Middle frontal gyrus (tissue), 1 donor: ENCODE measurements around the gene PLAC9.

Experiments
- DNase-seq: peaks from one replicate; pipeline ENCODE4 v3.0.0-alpha.2; 2015; ENCODE audit warnings: low spot score; ENCODE audit errors: extremely low spot score

Gene PLAC9

DNA sequence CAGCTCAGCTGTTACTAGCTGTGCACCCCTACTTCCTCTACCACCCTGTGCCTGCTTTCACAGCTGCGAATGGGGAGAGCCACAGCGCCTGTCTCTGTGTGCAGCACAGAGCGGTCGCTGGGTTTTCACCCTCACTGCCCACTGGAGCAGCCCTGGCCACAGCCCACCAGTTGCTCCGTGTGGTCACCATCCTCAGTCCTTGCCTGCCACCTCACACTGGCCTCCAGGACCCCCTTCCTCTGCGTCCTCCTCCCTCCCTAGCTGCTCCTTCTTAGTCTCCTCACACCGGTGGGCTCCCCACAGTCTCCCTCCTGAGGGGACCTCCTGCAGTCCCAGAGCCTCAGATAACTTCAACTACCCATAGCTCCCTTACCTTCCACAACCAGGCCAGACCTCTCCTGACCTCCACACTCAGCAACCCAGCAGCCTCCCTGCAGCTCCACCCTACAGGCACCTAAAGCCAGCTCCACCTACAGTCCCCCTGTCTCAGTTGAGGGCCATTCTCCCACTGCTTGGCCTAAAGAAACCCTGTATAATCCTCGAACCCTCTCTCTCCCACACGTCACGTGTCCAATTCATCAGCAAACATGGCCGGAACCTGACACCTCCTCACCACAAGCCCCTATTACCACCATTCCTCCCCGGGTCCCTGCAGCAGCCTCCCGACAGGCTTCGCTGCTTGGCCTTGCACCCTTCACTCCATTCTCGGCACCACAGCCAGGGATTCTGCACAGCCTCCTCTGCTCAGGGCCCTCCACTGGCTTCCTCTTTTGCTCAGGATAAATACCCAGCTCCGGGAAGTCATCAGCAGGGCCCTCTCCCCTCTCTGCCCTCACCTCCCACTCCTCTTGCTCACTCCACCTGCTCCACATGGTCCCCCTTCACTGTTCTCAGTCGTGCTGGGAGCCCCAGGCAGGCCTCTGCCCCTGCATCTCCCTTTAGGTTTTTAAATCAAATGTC, 28.1 kb downstream of the PLAC9 start:
- DNase-seq, result no peak

DNA sequence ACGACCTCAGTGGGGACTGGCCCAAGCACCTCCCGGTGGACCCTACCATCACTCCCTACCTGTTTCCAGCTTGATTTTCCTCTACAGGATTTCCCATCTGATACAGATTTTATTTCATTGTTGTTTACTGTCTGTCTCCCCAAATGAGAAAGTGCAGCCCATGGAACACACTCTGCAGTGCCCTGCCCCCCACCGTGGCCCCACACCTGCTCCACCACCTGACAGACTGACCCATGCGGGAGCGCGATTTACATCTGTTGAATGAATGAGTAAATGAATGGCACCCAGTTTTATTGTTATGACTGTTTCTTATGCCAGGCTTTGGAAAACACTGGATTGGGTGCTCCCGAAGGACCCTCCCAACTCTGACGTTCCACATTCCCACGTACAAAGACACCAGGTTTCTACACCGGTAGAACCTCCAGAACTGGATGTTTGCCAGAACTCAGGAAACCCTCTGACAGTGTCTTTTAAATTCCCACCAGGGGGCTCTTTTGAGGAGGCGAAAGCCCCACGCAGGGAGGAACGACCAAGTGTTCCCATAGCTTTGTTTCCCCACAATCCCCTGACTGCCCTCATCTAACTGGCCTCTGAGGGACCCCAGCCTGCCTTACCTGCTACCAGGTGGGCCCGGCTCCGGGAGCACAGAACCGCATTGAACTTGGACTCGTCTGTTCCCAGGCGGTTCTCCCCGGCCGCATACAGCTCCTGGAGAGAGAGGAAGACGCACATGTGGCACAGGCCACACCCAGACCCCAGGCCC, 29.0 kb downstream of the PLAC9 start:
- no peak for DNase-seq

DNA sequence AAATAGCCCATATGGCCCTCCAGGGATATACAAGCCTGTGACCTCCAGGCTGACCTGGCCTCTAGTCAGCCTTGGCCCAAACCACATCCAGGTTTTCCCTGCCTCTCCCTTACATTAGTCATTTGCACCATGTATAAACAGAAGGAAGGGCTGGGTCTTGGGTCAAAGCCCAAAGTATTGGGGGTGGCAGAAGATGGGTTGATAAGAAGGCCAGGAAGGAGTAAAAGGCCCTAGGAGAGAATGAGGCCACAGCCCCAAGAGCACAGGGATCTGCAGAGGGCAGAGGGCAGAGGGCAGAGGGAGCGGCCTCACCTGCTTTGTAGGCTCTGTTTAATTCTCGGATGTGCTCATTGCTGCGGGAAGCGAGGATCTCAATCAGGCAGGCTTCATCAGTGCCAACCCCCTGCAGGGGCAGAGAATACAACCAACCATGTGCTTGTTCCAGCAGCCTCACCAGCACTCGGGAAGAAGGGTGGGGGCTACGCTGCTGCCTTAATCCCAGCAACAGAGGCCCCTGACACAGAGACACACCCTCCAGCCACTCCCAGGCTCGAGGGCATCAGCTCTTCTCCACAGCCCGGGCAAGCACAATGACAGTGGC, 31.3 kb downstream of the PLAC9 start:
- no peak for DNase-seq

DNA sequence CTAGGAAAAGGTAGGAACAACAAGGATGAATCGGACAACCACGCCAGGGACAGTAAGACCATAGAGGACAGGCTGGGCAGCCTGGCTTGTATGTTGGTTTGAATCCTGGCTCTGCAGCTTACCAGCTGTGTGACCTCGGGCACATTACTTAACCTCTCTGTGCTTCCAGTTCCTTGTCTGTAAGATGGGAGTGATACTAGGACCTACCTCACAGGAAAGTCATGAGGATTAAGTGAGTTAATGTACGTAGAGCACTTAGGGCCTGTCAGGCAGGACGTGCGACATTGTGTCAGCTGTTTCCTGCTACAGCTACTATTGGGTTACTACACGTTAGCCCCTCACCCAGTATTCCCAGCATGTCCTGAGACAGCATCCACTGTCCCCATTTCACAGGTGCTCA, 32.1 kb downstream of the PLAC9 start:
- DNase-seq, result no peak

DNA sequence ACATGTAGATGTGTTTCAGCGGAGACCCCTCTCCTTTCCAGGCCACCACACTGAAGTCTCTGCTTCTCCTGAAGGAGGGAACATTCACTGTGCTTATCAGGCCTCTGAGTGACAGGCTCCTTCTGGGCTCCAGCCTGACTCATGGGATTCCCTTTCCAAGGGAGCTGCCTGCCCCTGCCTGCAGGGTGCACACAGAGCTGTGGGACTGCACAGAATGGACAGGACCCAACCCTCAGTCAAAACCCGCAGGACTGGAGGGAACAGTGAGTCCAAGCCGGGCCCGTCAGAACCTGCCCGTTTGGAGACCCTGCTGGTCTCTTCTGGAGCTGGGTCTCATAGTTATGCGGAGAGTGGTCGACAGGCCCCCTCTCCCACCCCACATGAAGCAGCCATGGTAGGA, 32.6 kb downstream of the PLAC9 start:
- no peak for DNase-seq

DNA sequence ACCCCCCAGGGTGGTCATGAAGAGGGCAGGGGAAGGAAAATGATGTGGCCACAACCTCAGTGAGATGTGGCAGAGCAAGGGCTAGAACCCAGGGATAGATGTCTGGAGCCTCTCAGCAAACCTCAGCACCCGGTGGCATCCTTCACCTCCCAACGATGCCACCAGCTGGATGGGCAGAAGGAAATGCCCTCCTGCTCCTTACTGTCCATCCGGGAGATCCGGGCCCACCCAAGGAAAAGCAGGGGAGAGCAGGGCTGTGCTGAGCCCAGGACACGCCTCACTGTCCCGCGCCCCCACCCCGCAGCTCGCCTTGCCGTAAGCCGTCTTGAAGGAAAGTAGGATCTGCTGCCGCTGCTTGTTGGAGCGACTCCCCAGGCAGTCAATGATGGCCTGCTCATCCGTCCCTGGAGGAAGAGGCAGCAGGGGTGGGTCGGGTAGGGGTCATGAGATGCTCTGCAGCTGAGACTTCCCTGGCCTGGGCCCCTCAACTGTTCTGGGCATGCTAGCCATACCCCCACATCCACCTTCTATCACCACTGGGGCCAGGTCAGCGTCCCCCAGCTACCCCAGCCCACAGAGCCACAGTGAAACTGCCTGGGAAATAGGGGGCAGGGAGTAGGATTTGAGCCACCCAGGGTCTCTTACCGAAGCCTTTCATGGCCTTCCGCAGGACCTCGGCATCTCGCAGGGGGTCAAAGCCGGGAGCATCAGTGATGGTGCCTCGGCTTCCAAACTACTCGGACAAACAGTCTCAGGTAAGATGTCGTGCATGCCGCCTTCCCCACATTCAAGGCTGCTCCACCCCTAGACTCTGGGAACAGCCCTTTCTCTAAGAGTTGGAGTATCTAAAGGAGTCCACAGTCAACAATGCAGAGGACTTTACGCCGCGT, 34.3 kb downstream of the PLAC9 start:
- no peak for DNase-seq

DNA sequence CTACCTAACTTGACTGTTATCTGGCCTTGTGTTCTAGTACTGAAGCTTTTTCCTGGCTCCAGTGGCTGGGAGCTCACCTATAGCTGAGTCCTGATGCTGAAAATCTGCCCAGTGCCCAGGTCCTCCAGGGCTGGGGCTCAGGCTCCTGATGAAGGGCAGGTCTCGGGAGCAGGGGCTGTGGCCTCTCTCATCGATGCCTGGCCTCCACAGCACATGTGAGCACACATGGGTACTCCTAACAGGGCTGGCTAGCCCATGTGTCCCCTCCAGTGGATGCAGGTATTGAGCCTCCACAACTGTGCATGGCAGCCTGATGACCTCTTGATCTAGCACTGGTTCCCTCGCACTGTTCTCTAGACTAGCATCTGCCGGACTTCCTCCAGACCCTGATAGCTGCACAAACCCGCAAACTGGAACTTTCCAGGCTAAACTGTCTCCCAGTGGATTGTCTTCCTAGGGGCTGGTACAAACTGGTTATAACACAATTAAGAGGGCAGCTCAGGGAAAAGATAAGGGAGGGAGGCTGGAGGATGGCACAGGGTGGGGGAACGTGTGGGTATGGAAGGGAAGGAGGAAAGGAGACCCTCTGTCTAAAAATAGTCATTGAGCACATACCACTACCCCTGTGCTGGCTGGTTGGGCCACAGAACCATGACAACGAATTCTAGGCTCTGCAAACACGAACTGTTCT, 35.1 kb downstream of the PLAC9 start:
- no peak for DNase-seq

DNA sequence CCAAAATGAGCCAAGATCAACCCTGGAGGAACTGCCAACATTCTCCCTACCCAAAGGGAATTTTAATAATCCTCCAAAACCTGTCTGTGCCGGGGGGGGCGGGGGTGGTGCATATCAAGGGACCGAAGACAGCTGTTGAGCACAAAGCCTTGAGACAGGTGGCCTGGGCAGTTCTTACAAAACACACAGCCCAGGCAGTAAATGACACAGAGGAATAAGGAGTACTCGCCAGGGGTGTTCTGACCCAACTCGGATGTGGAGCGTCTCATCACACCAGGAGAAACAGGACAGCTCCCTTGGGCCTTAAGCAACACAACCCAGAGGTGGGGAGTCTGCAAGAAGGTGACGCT, 35.6 kb downstream of the PLAC9 start:
- no peak for DNase-seq

DNA sequence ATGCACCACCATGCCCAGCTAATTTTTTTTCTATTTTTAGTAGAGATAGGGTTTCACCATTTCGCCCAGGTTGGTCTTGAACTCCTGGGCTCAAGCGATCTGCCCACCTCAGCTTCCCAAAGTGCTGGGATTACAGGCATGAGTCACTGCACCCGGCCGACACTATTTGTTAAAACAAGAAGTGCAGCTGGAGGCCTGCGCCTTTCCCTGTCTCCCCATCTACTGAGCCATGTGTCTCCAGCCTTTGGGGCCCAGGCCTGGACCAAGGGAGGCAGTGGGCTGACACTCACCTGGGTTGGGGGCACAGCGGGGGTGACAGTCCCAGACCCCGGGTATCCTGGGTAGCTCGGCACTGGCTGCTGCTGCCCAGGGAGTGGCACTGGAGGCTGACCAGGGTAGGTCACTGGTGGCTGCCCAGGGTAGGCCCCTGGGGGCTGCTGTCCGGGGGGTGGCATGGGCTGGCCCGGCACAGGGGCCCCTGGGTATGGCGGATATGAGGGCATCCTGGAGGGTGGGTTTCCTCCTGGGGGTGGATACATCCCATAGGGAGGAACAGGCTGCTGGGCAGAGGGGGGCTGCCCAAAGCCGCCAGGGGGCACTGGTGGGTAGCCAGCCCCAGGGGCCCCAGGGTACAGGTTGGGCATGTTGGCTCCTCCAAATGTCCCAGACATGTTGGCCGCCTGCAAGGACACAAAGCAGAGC, 36.3 kb downstream of the PLAC9 start:
- no peak for DNase-seq

DNA sequence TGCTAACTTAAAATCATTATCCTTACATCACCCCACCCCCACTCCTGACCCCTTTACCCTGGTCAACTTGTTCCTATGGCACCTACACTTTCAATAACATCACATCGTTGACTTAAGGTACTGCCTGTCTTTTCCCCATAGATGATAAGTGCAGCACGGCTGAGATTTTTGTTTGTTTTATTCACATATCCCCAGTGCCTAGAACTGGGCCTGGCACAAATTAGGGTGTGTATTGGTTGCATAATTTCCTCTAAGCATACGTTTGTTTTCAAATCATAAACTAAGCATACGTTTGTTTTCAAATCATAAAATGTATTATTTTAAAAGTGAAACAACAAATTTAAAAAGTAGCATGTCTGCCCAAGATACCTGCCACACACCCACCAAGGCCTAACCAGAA, 37.5 kb downstream of the PLAC9 start:
- DNase-seq, result no peak

DNA sequence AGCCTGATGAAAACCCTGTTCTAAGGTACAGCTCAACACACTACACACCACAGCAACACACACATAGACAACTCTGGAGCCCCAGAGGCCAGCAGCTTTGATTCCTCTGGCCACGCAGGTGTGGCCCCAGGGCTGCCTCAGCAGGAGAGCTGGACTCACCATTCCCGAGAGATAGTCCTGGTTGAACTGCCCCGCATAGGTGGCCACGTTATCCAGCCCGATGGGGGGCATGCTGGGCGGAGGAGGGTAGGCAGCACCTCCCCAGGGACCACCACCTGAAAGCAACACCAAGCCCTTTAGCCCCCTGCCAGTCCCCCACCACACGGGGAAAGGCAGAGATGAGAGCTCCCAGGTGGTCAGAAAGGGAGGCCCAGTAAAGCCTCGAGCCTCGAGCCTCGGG, 38.1 kb downstream of the PLAC9 start:
- DNase-seq, result no peak

DNA sequence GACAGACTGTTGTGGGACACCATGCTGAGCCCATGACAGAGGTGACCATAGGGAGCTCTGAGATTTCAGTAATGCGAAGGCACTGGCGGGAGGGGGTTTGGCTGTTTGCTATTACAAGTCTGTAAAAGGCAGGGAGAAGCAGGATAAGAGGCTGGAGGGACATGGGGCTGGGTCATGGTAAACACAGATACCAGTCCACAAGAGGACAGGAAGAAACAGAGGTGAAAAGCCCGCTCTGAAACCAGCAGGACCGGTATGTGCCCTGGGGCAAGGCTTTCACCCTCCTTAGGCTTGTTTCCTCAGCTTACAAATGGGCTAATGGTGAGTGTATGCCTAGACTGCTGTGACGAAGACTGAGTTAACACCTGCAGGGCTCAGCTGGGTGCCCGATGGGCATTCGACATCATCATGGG, 38.7 kb downstream of the PLAC9 start:
- no peak for DNase-seq

DNA sequence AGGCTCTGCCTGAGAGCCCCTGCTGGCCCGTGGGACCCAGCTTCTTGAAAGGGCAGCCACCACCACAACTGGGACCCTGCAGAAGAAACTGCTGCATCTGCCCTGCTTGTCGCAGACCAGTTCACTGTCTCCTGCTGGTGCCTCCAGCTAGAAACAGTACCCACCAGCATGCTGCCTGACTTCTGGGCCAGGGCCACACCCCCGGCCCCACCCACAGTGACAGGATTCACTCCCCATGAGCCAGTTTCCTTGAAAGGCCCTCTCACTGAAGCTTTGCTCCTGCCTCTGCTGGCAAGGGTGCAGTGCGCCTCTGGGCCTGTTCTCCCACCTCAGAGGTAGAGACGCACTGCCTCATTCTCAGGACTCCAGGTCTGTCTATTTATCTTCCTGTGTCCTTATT, 40.4 kb downstream of the PLAC9 start:
- no peak for DNase-seq

DNA sequence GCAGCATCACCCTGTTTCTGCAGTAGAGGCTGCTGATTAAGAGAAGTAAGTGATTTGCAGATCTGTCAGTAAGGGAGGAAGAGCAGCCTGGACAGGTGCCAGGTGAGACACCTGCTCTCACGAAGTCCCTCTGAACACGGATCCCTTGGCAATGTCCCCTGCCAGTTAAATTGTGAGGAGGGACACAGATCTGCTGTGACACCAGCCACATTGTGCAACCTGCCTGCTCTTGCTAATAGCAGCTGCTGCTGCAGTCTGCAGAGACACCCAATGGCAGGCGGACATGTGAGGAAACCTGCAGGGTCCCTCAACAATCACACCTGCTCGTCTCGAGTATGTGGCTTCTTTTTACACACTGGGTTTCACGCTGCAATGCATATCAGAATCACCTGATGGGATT, 40.9 kb downstream of the PLAC9 start:
- no peak for DNase-seq

DNA sequence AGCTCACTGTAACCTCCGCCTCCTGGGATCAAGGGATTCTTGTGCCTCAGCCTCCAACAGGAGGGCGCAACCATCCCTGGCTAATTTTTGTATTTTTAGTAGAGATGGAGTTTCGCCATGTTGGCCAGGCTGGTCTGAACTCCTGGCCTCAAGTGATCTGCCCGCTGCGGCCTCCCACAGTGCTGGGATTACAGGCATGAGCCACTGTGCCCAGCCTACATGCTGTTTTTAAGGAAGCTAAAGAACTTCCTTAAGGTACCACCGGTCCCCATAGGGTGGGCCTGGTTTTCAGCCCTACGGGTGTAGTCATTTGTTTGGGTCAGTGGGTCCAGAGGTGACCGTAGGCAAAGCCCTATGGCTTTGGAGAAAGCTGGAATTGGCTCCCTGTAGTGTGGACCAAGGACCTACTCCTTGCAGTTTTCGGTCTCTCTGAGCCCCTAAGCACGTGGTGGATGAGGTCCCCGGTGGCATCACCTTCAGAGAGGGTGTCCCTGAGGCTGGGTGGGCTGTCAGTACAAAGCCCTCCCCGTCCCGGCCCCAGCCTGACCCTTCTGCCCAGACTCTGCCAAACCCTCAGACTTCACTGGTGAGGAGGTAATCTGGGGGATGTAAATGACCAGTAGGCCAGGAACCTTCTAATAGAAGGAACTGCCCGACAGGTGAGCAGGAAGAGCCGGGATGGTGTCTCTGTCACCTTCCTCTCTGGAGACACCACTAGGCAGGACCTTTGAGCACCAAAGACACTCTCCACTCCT, 42.3 kb downstream of the PLAC9 start:
- no peak for DNase-seq

DNA sequence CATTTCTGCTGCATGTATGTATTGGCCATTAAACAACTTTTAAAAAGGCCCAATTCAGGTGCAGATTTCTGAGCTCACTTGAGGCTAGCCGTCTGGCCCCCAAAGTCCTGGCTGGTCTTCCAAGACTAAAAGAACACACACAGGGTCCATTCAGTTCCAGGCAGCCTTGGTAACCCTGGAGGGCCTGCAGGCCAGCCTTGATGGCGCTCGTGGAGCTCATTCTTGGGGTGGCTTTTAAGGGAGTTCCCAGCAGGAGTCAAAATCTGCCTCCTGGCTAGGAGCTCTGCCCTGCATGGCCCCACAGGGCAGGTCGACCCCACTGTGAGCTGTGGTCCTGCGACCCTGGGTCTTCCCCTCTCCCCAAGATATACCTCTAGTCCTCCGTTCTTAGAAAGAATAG, 44.0 kb downstream of the PLAC9 start:
- no peak for DNase-seq

DNA sequence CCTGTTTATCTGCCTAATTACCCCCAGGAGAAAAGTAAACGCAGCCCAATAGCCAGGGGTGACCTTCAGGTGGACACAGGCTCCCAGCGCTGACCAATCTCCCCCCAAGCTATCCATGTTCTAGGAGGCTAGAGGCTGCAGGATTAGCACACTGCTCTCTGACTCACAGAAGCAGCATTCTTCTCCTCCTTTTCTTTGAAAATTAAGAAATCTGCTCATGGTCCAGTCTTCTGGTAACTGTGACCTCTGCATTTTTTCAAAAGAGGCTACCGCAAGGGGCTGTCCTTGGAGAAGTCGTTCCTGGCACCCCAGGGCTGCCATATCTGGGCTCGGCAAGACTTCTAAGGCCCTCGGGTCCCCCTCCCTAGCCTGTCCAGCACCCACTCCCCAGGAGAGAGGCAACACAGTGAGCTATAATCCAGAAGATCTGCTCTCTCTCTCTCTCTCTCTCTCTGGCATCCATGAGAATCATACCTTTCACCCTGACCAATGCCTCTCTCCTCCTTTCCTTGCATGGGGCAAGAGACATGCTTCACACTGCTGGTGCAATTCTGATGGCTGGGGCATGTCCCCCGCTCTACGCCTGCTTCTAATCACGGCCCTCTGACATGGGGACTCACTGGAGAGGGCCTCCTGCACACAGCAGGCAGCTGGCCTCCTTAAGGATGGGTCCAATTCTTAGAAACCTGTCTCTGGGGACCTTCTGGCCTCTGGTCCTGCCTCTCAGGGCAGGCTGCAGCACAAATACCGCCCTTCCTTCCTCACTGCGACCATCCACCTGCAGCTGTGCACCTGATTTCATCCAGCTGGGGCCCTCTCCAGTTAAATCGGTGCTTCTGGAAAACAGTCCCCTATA, 45.5 kb downstream of the PLAC9 start:
- no peak for DNase-seq

DNA sequence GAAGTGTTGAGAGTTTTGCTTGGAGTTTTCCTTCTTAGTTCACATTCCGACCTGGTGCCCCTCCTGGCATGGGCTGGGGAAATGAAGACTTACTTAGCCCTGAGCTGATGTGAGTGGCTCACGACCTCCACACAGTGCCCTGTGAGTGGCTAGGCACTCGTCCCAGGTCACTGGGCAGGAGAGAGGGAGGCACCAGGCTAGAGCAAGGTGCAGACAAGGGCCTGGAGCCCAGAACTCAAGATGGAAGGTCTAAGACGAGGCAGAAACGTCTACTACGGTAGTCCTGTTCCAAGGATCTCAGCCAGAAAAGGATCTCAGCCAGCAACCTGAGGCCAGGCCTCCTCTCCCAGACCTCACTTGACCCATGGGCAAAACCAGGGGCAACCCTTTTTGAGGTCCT, 50.5 kb downstream of the PLAC9 start:
- DNase-seq, result no peak
